Esophagus (tissue), 2 donors: ENCODE measurements around the gene HIP1. TPM values are rescaled to one million over a fixed set of nuclear protein-coding genes. Genes with fewer than 3 reads are reported as not detected.
"Not testable (repeated sequence)": the region's sequence is repeated elsewhere in the genome, so short reads cannot be mapped to it uniquely, and the experiment has no call there.

Source experiments
- H3K27ac ChIP-seq, 2 donors: one replicate each; pipeline ENCODE4 v1.5.1; 2013; ENCODE audit warnings: low read depth in 2 of 2, mild to moderate bottlenecking in 2 of 2, inconsistent platforms in 1 of 2, low read length in 1 of 2, moderate library complexity in 1 of 2
- H3K27me3 ChIP-seq, 2 donors: one replicate each; pipeline ENCODE4 v1.6.1; 2013; ENCODE audit warnings: low read length in 2 of 2, control low read depth in 1 of 2, mild to moderate bottlenecking in 1 of 2; ENCODE audit not compliant: insufficient read depth in 2 of 2, control insufficient read depth in 1 of 2
- H3K36me3 ChIP-seq, 2 donors: one replicate each; pipeline ENCODE4 v1.6.1; 2013; ENCODE audit warnings: low read length in 1 of 2; ENCODE audit not compliant: control insufficient read depth in 2 of 2, insufficient read depth in 2 of 2
- H3K4me1 ChIP-seq, 2 donors: one replicate each; pipeline ENCODE4 v1.6.1; 2013; ENCODE audit warnings: low read length in 1 of 2; ENCODE audit not compliant: control insufficient read depth in 2 of 2, insufficient read depth in 2 of 2
- H3K4me3 ChIP-seq, 2 donors: one replicate each; pipeline ENCODE4 v1.5.1; 2013; ENCODE audit warnings: low read length in 2 of 2, mild to moderate bottlenecking in 2 of 2, low read depth in 1 of 2, moderate library complexity in 1 of 2
- H3K9me3 ChIP-seq, 2 donors: one replicate each; pipeline ENCODE4 v1.6.1; 2013; ENCODE audit warnings: mild to moderate bottlenecking in 2 of 2, low read depth in 1 of 2, low read length in 1 of 2, moderate library complexity in 1 of 2; ENCODE audit not compliant: control insufficient read depth in 2 of 2, insufficient read depth in 1 of 2
- WGBS, 2 donors: extraction: QIAGEN DNeasy Blood & Tissue Kit; methylation state at CpG; one replicate each; pipeline ENCODE4 v1.1.7; 2013; 5-methylcytosine and 5-hydroxymethylcytosine counted together
- polyA plus RNA-seq, 2 donors: library from polyadenylated mRNA; stranded (reverse); fragments of 200-250 nt; gene quantifications; one replicate each; pipeline ENCODE4 v1.2.3, GENCODE V29; 2013
- donor health status: healthy with polysubstance abuse.
- donor health status: Bipolar disorder and iron deficiency.

Gene HIP1
- polyA plus RNA-seq, 2 donors: 1.8 to 2.2 TPM

GRCh38 chr7:75556835-75557234 is 181.9 kb downstream of the HIP1 start:
- H3K27me3 ChIP-seq, H3K9me3 ChIP-seq, H3K4me1 ChIP-seq, H3K27ac ChIP-seq, H3K4me3 ChIP-seq: not testable (repeated sequence)
- 95% methylated on average over 6 of the region's 6 CpGs for WGBS, 2 donors
- H3K36me3 ChIP-seq: peaks cover 0 to 16% of the 10 kb centered on the region in 2 donors

GRCh38 chr7:75555736-75556135 is 183.0 kb downstream of the HIP1 start:
- Histone ChIP-seq H3K9me3 (no peaks in the 10 kb centered on the region), H3K27me3 (no peaks in the 10 kb centered on the region)

GRCh38 chr7:75546237-75547015 is 192.3 kb downstream of the HIP1 start:
- Histone ChIP-seq H3K27ac (no peak overlapping the region), H3K9me3 (no peaks in the 10 kb centered on the region), H3K27me3 (no peaks in the 10 kb centered on the region), H3K4me3 (no peak overlapping the region), H3K36me3 (peaks cover 0 to 16% of the 10 kb centered on the region in 2 donors), H3K4me1 (no peaks in the 10 kb centered on the region)
- 76 to 86% methylated on average over 15 of the region's 15 CpGs for WGBS, 2 donors

More at GRCh38 chr7:75555736-75556135, 183.0 kb downstream of the HIP1 start:
- 96% methylated on average over 13 of the region's 13 CpGs for WGBS, 2 donors
- Histone ChIP-seq H3K36me3 (peaks cover 0 to 16% of the 10 kb centered on the region in 2 donors), H3K4me3 (no peak overlapping the region), H3K4me1 (no peaks in the 10 kb centered on the region), H3K27ac (no peak overlapping the region)

GRCh38 chr7:75537731-75538130 is 201.0 kb downstream of the HIP1 start:
- 86 to 96% methylated on average over 5 of the region's 5 CpGs for WGBS, 2 donors
- no peak overlapping the region for H3K4me3 ChIP-seq
- H3K27ac ChIP-seq: no peak overlapping the region
- H3K4me1 ChIP-seq: no peaks in the 10 kb centered on the region
- H3K9me3 ChIP-seq: no peaks in the 10 kb centered on the region
- peaks cover 0 to 14% of the 10 kb centered on the region in 2 donors for H3K36me3 ChIP-seq
- H3K27me3 ChIP-seq: no peaks in the 10 kb centered on the region

- H3K4me3 ChIP-seq: no peak overlapping the region
- 86 to 92% methylated on average over 18 of the region's 18 CpGs for WGBS, 2 donors
- H3K4me1 ChIP-seq: no peaks in the 10 kb centered on the region
- peaks cover 0 to 14% of the 10 kb centered on the region in 2 donors for H3K36me3 ChIP-seq
- no peaks in the 10 kb centered on the region for H3K27me3 ChIP-seq
- no peak overlapping the region for H3K27ac ChIP-seq
- no peaks in the 10 kb centered on the region for H3K9me3 ChIP-seq
Observed at GRCh38 chr7:75536940-75537538, 201.7 kb downstream of the HIP1 start.

GRCh38 chr7:75536491-75536890 is 202.2 kb downstream of the HIP1 start:
- Histone ChIP-seq H3K36me3 (peaks cover 0 to 14% of the 10 kb centered on the region in 2 donors), H3K4me1 (no peaks in the 10 kb centered on the region), H3K9me3 (no peaks in the 10 kb centered on the region), H3K27me3 (no peaks in the 10 kb centered on the region), H3K4me3 (no peak overlapping the region), H3K27ac (no peak overlapping the region)
- WGBS, 2 donors: 96 to 98% methylated on average over 4 of the region's 4 CpGs

GRCh38 chr7:75534727-75535307 is 203.9 kb downstream of the HIP1 start:
- H3K9me3 ChIP-seq: no peaks in the 10 kb centered on the region
- H3K27me3 ChIP-seq: no peaks in the 10 kb centered on the region
- no peak overlapping the region for H3K27ac ChIP-seq
- H3K36me3 ChIP-seq: peaks cover 0 to 14% of the 10 kb centered on the region in 2 donors
- H3K4me1 ChIP-seq: no peaks in the 10 kb centered on the region
- WGBS, 2 donors: 49 to 53% methylated on average over 8 of the region's 8 CpGs
- no peak overlapping the region for H3K4me3 ChIP-seq

GRCh38 chr7:75533926-75534325 is 204.8 kb downstream of the HIP1 start:
- WGBS, 2 donors: 92 to 93% methylated on average over 6 of the region's 6 CpGs
- Histone ChIP-seq H3K27ac (no peak overlapping the region), H3K4me3 (no peak overlapping the region)

GRCh38 chr7:75532639-75533038 is 206.1 kb downstream of the HIP1 start:
- H3K27ac ChIP-seq: no peak overlapping the region
- WGBS, 2 donors: 95 to 96% methylated on average over 4 of the region's 4 CpGs
- no peak overlapping the region for H3K4me3 ChIP-seq
- H3K36me3 ChIP-seq: peaks cover 0 to 11% of the 10 kb centered on the region in 2 donors
- H3K9me3 ChIP-seq: no peaks in the 10 kb centered on the region
- H3K4me1 ChIP-seq: no peaks in the 10 kb centered on the region
- no peaks in the 10 kb centered on the region for H3K27me3 ChIP-seq

More at GRCh38 chr7:75533926-75534325, 204.8 kb downstream of the HIP1 start:
- peaks cover 0 to 14% of the 10 kb centered on the region in 2 donors for H3K36me3 ChIP-seq
- H3K27me3 ChIP-seq: no peaks in the 10 kb centered on the region
- no peaks in the 10 kb centered on the region for H3K4me1 ChIP-seq
- H3K9me3 ChIP-seq: no peaks in the 10 kb centered on the region
